BLaER1 treated with 17β-estradiol and CSF1 and Interleukin-3, amounts not matched to agents 10 nM and 100 nM (cell line): Measurements from ENCODE around the gene TM4SF1.

Experiments used
- H3K27ac ChIP-seq, 11 experiments: shearing (Covaris generic); formaldehyde crosslinking; 2 replicates each; pipeline ENCODE4 v1.8.1; 2022
- H3K27me3 ChIP-seq, 11 experiments: shearing (Covaris generic); formaldehyde crosslinking; 2 replicates each; pipeline ENCODE4 v1.8.1; 2022
- H3K36me3 ChIP-seq, 11 experiments: shearing (Covaris generic); formaldehyde crosslinking; 2 replicates each; pipeline ENCODE4 v1.8.1; 2022
- H3K4me1 ChIP-seq, 10 experiments: shearing (Covaris generic); formaldehyde crosslinking; 2 replicates each; pipeline ENCODE4 v1.8.1; 2022
- H3K4me2 ChIP-seq, 11 experiments: shearing (Covaris generic); formaldehyde crosslinking; 2 replicates each; pipeline ENCODE4 v1.8.1; 2022
- H3K4me3 ChIP-seq, 10 experiments: shearing (Covaris generic); formaldehyde crosslinking; 2 replicates each; pipeline ENCODE4 v1.8.1; 2022
- H3K9ac ChIP-seq, 11 experiments: shearing (Covaris generic); formaldehyde crosslinking; 2 replicates each; pipeline ENCODE4 v1.8.1; 2022
- H3K9me3 ChIP-seq, 11 experiments: shearing (Covaris generic); formaldehyde crosslinking; replicated peaks in 1 of 11; 2 replicates each; pipeline ENCODE4 v1.8.1; 2022
- H4K20me1 ChIP-seq, 11 experiments: shearing (Covaris generic); formaldehyde crosslinking; 2 replicates each; pipeline ENCODE4 v1.8.1; 2022
- Cebpa-rat ChIP-seq, 11 experiments: shearing (Covaris generic); IDR thresholded peaks; 2 replicates each; pipeline ENCODE4 v1.8.1; 2022

The TM4SF1 gene

DNA sequence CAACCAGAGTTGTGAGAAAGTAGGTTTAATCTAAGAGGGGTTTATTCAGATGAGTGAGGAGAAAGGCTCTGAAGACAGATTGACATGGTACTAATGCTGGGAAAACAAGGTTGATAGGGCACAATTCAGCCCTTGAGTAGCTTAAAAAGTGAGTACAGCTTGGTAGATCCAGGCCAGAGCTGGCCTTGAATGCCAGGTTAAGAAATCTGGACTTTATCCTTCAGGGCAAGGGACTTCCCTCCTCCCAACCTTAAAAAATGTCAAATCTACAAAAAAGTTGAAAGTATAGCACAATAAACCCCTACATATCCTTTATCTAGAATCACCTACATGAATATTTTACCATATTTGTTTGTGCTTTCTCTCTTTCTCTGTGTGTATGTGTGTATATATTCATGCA, 51.9 kb downstream of the TM4SF1 start:
- TF ChIP-seq Cebpa-rat (IDR thresholded peaks at IDR 0.05) = no peak
- Histone ChIP-seq H3K9me3 (no peaks in the 10 kb centered on the region), H3K4me2 (no peak overlapping the region), H3K4me1 (no peaks in the 10 kb centered on the region), H3K4me3 (no peak overlapping the region), H4K20me1 (no peaks in the 10 kb centered on the region), H3K27me3 (no peaks in the 10 kb centered on the region), H3K36me3 (no peaks in the 10 kb centered on the region), H3K27ac (no peak overlapping the region), H3K9ac (no peak overlapping the region)

DNA sequence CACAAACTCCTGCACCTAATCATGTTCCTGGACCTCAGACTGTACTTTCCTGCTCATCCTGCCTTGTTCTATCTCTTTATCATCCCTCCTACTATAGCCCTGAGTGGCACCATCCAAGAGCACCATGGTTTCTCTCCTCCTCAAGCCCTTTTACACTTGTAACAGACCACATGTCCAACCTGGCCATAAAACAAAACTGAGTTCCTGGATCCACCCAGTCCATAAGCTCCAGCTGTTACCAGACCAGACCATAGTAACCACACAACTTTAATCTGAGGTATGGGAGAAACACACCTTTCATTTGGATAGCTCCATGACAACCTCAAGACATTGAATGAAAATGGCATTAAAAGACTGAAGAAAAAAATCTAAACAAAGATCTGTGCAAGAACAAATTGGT, 53.1 kb downstream of the TM4SF1 start:
- H3K4me1 ChIP-seq = no peaks in the 10 kb centered on the region

DNA sequence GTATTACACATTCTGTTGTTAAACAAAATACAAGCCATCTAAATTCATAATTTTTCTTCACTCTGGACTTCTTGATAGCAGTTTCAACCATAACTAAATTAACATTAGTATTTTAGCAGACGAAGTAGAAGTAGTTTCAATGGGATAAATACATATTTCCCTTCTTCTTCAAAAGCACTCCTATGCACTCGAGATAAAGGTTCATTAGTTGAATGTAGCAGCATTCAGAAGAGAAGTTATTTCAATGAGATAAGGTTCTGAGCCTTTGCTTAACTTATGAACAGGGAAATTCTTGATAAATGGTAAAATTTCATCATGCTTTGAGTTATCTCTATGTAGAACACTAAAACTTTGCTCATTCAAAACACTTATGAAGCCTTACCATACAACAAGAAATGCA, 55.8 kb downstream of the TM4SF1 start:
- no peaks in the 10 kb centered on the region for H3K4me1 ChIP-seq
- no peak overlapping the region for H3K27ac ChIP-seq
- no peaks in the 10 kb centered on the region for H4K20me1 ChIP-seq
- no peaks in the 10 kb centered on the region for H3K36me3 ChIP-seq
- no peak overlapping the region for H3K9ac ChIP-seq
- no peaks in the 10 kb centered on the region for H3K9me3 ChIP-seq
- no peak overlapping the region for H3K4me2 ChIP-seq
- TF ChIP-seq Cebpa-rat (IDR thresholded peaks at IDR 0.05) = no peak
- H3K27me3 ChIP-seq = no peaks in the 10 kb centered on the region
- no peak overlapping the region for H3K4me3 ChIP-seq

More for the DNA sequence above, 53.1 kb downstream of the TM4SF1 start:
- no peak overlapping the region for H3K4me2 ChIP-seq
- no peak for TF ChIP-seq Cebpa-rat (IDR thresholded peaks at IDR 0.05)
- H3K4me3 ChIP-seq = no peak overlapping the region
- H3K9ac ChIP-seq = no peak overlapping the region
- no peaks in the 10 kb centered on the region for H3K9me3 ChIP-seq
- H3K36me3 ChIP-seq = no peaks in the 10 kb centered on the region
- no peak overlapping the region for H3K27ac ChIP-seq
- no peaks in the 10 kb centered on the region for H4K20me1 ChIP-seq
- H3K27me3 ChIP-seq = no peaks in the 10 kb centered on the region

DNA sequence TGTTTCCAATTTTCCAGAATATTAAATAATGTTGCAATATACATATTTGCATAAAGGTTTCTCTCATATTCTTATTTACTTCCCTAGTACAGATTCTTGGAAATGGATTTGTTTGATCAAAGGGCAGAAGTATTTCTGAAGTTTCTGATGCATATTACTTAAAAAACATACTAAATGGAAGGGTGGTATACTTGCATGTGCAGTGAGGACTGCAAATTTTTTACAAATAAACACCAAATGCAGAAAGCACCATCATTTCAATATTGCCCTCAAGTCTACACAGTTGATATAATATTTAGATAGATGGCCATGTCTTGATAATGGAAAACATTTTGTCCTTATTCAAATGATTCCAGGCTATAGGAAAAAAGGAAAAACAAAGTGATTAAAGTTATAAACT, 56.3 kb downstream of the TM4SF1 start:
- Histone ChIP-seq H3K9ac (no peak overlapping the region), H3K27me3 (no peaks in the 10 kb centered on the region), H3K4me2 (no peak overlapping the region), H3K36me3 (no peaks in the 10 kb centered on the region), H3K27ac (no peak overlapping the region), H3K9me3 (no peaks in the 10 kb centered on the region), H3K4me1 (no peaks in the 10 kb centered on the region), H3K4me3 (no peak overlapping the region), H4K20me1 (no peaks in the 10 kb centered on the region)
- no peak for TF ChIP-seq Cebpa-rat (IDR thresholded peaks at IDR 0.05)

DNA sequence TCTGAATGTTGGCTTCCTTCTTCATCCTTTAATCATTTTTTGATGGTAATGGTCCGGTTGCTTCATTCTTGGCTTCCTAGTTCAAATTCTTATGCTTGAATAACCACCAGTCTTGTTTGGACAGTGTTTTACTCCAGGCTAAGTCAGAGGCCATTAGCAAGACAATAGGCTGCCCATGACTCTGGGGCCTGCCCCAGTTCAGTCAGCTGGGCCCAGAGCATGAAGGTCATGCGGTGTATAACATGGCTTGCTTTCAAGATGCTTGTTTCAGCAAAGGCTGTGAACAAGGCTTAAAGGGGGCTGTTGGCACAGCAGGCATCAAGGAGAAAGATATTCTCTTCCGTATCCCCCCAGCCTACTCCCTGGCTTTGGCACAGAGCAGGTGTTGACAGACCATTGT, 57.7 kb downstream of the TM4SF1 start:
- no peak overlapping the region for H3K27ac ChIP-seq
- no peak overlapping the region for H3K9ac ChIP-seq
- H3K4me2 ChIP-seq = no peak overlapping the region
- no peaks in the 10 kb centered on the region for H3K27me3 ChIP-seq
- H3K4me3 ChIP-seq = no peak overlapping the region
- H3K4me1 ChIP-seq = no peaks in the 10 kb centered on the region
- no peaks in the 10 kb centered on the region for H3K36me3 ChIP-seq
- no peaks in the 10 kb centered on the region for H3K9me3 ChIP-seq
- H4K20me1 ChIP-seq = no peaks in the 10 kb centered on the region
- TF ChIP-seq Cebpa-rat (IDR thresholded peaks at IDR 0.05) = no peak
